ENCODE measurements around the gene PSD4.

PSD4 gene

DNA sequence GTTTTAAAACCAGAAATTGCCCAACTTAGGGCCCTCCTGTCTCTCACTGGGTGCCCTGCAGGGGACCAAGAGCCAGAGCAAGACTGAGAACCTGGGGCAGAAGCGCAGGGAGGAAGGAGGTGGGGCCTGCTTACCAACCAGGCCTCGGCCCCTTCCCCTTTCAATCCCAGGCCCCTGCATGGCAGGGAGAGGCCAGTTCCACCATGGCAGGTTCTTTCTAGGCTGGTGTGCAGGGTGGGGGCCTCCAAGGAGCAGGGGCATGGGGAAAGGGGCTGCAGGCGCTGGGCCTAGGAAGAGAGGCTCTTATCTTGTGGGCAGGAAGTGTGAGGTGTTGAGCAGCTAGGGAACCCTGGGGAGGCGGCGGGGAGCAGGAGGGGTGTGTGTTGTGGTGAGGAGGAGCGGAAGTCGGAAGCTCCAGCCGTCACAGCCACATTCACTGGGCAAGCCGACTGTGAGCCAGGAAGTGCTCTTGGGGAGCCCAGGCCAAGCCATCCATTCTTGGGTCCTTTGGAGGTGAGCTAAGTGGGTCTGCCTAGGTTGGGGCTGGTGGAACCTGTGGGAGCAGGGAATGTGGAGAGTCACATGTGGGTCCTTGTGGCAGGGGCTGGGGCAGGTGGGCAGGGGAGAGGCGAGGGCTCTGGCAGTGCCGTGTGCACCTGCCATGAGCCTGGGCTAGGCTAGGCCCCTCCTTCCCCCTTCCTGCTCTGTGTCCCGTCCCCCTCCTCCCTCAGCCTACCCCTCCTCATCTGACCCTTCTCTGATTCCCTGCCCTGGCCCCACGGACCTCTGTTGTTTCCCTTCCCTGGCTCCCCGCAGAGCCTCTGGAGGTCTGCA, at the start of gene PSD4:
Gene PSD4, plus strand, starts transcription at position 430 of the 834 bp plus-strand sequence. CDS start 8,486 bp downstream, outside the sequence.
- peak in 1 of 2 donors; percentile 3 for DNase-seq (ENCODE audit: low read depth in 2 of 2)
- TF ChIP-seq, protein P1, sequence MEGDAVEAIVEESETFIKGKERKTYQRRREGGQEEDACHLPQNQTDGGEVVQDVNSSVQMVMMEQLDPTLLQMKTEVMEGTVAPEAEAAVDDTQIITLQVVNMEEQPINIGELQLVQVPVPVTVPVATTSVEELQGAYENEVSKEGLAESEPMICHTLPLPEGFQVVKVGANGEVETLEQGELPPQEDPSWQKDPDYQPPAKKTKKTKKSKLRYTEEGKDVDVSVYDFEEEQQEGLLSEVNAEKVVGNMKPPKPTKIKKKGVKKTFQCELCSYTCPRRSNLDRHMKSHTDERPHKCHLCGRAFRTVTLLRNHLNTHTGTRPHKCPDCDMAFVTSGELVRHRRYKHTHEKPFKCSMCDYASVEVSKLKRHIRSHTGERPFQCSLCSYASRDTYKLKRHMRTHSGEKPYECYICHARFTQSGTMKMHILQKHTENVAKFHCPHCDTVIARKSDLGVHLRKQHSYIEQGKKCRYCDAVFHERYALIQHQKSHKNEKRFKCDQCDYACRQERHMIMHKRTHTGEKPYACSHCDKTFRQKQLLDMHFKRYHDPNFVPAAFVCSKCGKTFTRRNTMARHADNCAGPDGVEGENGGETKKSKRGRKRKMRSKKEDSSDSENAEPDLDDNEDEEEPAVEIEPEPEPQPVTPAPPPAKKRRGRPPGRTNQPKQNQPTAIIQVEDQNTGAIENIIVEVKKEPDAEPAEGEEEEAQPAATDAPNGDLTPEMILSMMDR (IDR thresholded peaks at IDR 0.05; ENCODE audit: low read depth, low read length), result no peak
- H3K4me3 ChIP-seq (replicated peaks in 1 of 2; ENCODE audit: low read depth in 2 of 2, low read length in 2 of 2), result no peak within 1 kb of the TSS

DNA sequence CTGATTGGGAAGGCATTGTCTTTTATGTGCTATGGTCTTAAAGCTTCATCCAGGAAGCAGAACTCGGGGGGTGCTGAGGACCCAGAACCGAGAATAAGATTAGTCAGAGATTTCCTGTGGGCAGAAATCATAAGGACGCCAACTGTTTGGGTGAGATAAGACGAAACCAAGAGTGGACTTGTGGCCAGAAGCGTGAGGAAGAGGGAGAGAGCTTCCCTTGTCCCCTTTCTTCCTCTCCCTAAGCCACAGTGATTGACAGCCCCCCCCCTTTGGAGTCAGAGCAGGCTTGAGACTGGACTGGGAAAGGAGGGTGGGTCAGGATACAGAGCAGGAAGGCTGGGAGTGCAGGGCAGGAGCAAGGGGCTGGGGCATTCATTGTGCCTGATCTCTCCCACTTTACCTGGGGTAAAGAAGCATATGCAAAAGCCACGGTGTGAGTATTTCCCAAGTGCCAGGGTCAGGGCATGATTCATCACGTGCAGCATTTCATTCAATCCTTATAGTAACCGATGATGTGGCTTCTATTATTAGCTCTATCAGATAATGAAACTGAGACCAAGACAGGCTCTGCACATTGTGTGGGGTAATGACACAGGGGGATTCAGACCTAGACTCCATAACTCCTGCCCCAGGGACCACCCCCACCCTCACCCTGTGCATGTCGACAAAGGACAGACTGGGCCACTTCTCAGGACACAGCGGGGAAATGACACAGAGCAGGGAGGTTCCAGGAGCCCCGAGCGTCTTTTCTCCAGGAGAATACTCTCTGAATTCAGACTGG, 49.4 kb upstream of the PSD4 start:
- TF ChIP-seq, protein P1 (IDR thresholded peaks at IDR 0.05; ENCODE audit: low read depth, low read length), result no peak
- DNase-seq (ENCODE audit: low read depth in 2 of 2), result peak; percentile 31
- H3K4me3 ChIP-seq (replicated peaks in 1 of 2; ENCODE audit: low read depth in 2 of 2, low read length in 2 of 2), result no peak overlapping the region

DNA sequence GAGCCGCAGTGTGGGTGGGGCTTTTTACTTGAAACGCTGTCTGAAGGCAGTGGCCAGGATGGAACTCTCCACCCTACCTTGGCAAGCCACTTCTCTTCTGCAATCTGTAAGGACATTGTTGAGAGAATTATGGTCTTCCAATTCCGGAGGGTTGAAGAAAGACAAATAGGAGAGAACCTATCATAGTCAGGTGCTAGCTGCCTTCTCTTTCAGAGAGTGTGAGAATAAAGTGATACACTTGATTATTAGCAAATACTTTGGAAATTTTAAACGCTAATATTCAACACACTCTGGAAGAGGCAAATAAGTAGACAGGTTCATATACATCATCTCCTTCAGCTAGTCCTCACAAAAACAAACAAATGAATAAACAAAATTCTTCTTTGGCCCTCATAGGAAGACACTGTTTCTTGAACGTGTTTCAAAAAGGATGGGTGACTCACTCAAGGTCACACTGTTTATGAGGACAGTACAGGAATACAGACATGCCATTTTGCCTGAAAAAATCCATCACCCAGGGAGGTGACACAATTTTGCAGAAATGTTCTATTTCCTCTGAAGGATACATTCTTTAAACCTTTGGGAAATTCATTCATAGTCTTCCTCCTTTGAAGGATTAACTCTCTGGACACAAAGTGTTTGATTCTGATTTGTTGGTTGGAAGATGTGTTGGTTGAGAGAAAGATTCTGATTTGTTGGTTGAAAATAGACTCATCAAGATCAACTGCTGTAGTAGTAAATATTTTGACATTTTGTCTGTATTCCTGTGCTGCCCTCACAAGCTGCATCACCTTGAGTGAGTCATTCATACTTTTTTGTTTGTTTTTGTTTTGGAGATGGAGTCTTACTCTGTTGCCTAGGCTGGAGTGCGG, 48.6 kb upstream of the PSD4 start:
- TF ChIP-seq, protein P1 (IDR thresholded peaks at IDR 0.05; ENCODE audit: low read depth, low read length), result no peak
- no peak overlapping the region for H3K4me3 ChIP-seq (replicated peaks in 1 of 2; ENCODE audit: low read depth in 2 of 2, low read length in 2 of 2)
- peak in 1 of 2 donors; percentile 19 for DNase-seq (ENCODE audit: low read depth in 2 of 2)

DNA sequence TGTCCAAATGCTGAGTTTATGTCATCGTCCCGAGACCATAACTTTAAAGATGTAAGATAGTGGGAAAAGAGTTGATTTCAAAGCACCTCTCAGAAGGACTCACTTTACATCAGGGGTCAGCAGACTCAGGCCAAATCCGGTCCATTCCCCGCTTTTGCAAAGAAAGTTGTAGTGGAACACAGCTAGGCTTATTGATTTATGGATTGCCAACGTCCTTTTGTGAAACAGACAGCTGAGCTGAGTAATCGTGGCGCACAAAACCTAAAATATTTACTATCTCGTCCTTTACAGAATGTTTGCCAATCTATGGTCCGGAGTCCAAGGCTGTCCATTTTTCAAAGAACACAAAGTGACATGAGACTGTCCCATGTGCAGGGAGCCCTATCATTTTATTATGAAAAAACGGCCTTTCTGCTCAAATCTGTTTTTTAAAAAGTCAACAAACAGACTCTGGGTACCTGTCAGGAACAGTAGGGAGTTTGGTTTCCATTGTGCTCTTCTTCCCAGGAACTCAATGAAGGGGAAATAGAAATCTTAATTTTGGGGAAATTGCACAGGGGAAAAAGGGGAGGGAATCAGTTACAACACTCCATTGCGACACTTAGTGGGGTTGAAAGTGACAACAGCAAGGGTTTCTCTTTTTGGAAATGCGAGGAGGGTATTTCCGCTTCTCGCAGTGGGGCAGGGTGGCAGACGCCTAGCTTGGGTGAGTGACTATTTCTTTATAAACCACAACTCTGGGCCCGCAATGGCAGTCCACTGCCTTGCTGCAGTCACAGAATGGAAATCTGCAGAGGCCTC, 46.7 kb upstream of the PSD4 start, which contains the start of gene IL1RN:
Gene IL1RN, plus strand, starts transcription at position 754 of the 801 bp plus-strand sequence. Its CDS starts 27 bp downstream, at position 781.
- no peak for DNase-seq (ENCODE audit: low read depth in 2 of 2)
- H3K4me3 ChIP-seq (replicated peaks in 1 of 2; ENCODE audit: low read depth in 2 of 2, low read length in 2 of 2), result no peak within 1 kb of the TSS
- TF ChIP-seq, protein P1 (IDR thresholded peaks at IDR 0.05; ENCODE audit: low read depth, low read length), result no peak

DNA sequence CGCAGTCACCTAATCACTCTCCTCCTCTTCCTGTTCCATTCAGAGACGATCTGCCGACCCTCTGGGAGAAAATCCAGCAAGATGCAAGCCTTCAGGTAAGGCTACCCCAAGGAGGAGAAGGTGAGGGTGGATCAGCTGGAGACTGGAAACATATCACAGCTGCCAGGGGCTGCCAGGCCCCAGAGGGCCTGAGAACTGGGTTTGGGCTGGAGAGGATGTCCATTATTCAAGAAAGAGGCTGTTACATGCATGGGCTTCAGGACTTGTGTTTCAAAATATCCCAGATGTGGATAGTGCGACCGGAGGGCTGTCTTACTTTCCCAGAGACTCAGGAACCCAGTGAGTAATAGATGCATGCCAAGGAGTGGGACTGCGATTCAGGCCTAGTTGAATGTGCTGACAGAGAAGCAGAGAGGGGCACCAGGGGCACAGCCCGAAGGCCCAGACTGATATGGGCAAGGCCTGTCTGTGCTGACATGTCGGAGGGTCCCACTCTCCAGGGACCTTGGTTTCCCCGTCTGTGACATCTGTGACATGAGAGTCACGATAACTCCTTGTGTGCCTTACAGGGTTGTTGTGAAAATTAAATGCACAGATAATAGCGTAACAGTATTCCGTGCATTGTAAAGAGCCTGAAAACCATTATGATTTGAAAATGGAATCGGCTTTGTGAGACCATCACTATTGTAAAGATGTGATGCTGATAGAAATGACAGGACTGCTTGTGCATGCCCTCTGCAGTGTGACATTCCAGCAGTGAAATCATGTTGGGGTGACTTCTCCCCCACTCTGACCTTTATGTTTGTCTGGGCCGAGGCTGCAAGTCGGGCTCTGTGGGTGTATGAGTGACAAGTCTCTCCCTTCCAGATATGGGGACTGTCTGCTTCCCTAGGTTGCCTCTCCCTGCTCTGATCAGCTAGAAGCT, 45.9 kb upstream of the PSD4 start:
- TF ChIP-seq, protein P1 (IDR thresholded peaks at IDR 0.05; ENCODE audit: low read depth, low read length), result no peak
- no peak for DNase-seq (ENCODE audit: low read depth in 2 of 2)
- H3K4me3 ChIP-seq (replicated peaks in 1 of 2; ENCODE audit: low read depth in 2 of 2, low read length in 2 of 2), result no peak overlapping the region

Data from cardiac fibroblast (primary cell).